Measurements from ENCODE around the gene RPL36. TPM values are rescaled to one million over a fixed set of nuclear protein-coding genes. Genes with fewer than 3 reads are reported as not detected.

Gene RPL36
- total and polyA plus RNA-seq, 2 of the 8 experiments (the other 6 are each of a cell fraction or from before 2014, with no cell fraction given) = 951 to 1,075 TPM

GRCh38 chr19:5677580-5677979, 12.5 kb upstream of the RPL36 start (continued):
- TF ChIP-seq SIX5 (IDR thresholded peaks at IDR 0.05; ENCODE audit: low read depth, low read length) = no peak
